GM12878 (cell line): Measurements from ENCODE around the gene ITGB2. TPM values are rescaled to one million over a fixed set of nuclear protein-coding genes. Genes with fewer than 3 reads are reported as not detected.

ENCODE experiments used
- ATAC-seq: fragments of 200-7000 bp; cut with Tn5 transposase; 3 replicates; pipeline ENCODE4 v1.9.1; 2020; ENCODE audit warnings: mild to moderate bottlenecking, moderate library complexity
- BruUV-seq: library from RNA; stranded (reverse); fragments of 400-500 nt; replicated peaks from 2 replicates; lab custom pipeline; 2021; lab: Mats Ljungman, UMichigan
- CTCF ChIA-PET: fragments of 300-600 bp; sonication (Branson Sonifier 250); formaldehyde crosslinking; extraction: SDS; loops from one replicate; lab custom pipeline; 2021; ENCODE audit warnings: inconsistent platforms; lab: Yijun Ruan, JAX
- POLR2A ChIA-PET: fragments of 350-600 bp; formaldehyde crosslinking; extraction: SDS; loops from one replicate; lab custom pipeline; 2021; ENCODE audit warnings: inconsistent platforms; lab: Charles Lee
- RAD21 ChIA-PET: fragments of 300-600 bp; sonication (Branson Sonifier 250); formaldehyde crosslinking; loops from one replicate; lab custom pipeline; 2023; ENCODE audit warnings: antibody characterized with exemption; ENCODE audit not compliant: unreplicated experiment; lab: Charles Lee
- SMC1A ChIA-PET: fragments of 300-600 bp; sonication (Branson Sonifier 250); formaldehyde crosslinking; loops from one replicate; lab custom pipeline; 2023; ENCODE audit not compliant: unreplicated experiment, uncharacterized antibody; lab: Charles Lee
- DNase-seq: peaks from one replicate; pipeline ENCODE4 v3.0.0-alpha.2; 2011; ENCODE audit warnings: low read depth, low spot score
- FAIRE-seq: peaks from 3 replicates; lab custom pipeline; 2011; peaks lifted over from hg19 to GRCh38; lab: Jason Lieb, UNC
- H2AFZ ChIP-seq: 2 replicates; pipeline ENCODE4 v1.6.0; 2011; ENCODE audit warnings: low read depth, low read length, control low read depth; ENCODE audit not compliant: control insufficient read depth
- H3K27ac ChIP-seq: 2 replicates; pipeline ENCODE4 v1.5.1; 2011; ENCODE audit warnings: control low read depth; ENCODE audit not compliant: control insufficient read depth, insufficient read depth
- H3K27me3 ChIP-seq, 2 experiments: replicated peaks in 1 of 2; 2 replicates each; pipeline versions ENCODE4 v1.6.0 to v1.6.1; 2011; ENCODE audit warnings: low read length in 1 of 2; ENCODE audit not compliant: control insufficient read depth in 2 of 2, insufficient read depth in 2 of 2
- H3K36me3 ChIP-seq, 2 experiments: 2 replicates each; pipeline ENCODE4 v1.5.1; 2011; ENCODE audit warnings: low read length in 1 of 2; ENCODE audit not compliant: control insufficient read depth in 2 of 2, insufficient read depth in 2 of 2
- H3K4me1 ChIP-seq: 2 replicates; pipeline ENCODE4 v1.6.1; 2011; ENCODE audit warnings: mild to moderate bottlenecking, low read length, moderate library complexity, mixed read lengths; ENCODE audit not compliant: control insufficient read depth, insufficient read depth
- H3K4me2 ChIP-seq: 2 replicates; pipeline ENCODE4 v1.6.0; 2011; ENCODE audit warnings: control low read depth; ENCODE audit not compliant: control insufficient read depth, insufficient read depth
- H3K4me3 ChIP-seq: fragments of 200-600 bp; sonication (generic); 2 replicates; pipeline ENCODE4 v1.5.1; 2016
- H3K79me2 ChIP-seq: 2 replicates; pipeline ENCODE4 v1.6.0; 2011; ENCODE audit warnings: low read length; ENCODE audit not compliant: control insufficient read depth, insufficient read depth
- H3K9ac ChIP-seq: 2 replicates; pipeline ENCODE4 v1.8.0; 2011; ENCODE audit warnings: low read length, control low read depth, mixed read lengths; ENCODE audit not compliant: control insufficient read depth, insufficient read depth
- H3K9me3 ChIP-seq: replicated peaks from 3 replicates; pipeline ENCODE4 v1.5.1; 2011; ENCODE audit warnings: mild to moderate bottlenecking, low read length; ENCODE audit not compliant: control insufficient read depth, insufficient read depth
- H4K20me1 ChIP-seq: 2 replicates; pipeline ENCODE4 v1.6.0; 2011; ENCODE audit not compliant: control insufficient read depth, insufficient read depth
- CHD4 ChIP-seq: fragments of 200-600 bp; sonication (generic); IDR thresholded peaks from 2 replicates; pipeline ENCODE4 v1.6.1; 2016; ENCODE audit warnings: mild to moderate bottlenecking
- EGR1 ChIP-seq, 2 experiments: IDR thresholded peaks; 1 replicate in 1 of 2; 2 replicates in 1 of 2; pipeline ENCODE4 v1.6.1; 2011 to 2012; ENCODE audit warnings: low read depth in 2 of 2, low read length in 2 of 2, borderline replicate concordance in 1 of 2, mild to moderate bottlenecking in 1 of 2, moderate library complexity in 1 of 2
- ESRRA ChIP-seq: IDR thresholded peaks from 2 replicates; pipeline ENCODE4 v1.6.1; 2012; ENCODE audit warnings: mild to moderate bottlenecking, low read length, improper control_type of control experiment
- EZH2 ChIP-seq: IDR thresholded peaks from 2 replicates; pipeline ENCODE4 v1.6.1; 2012; ENCODE audit warnings: low read depth, mild to moderate bottlenecking, control low read depth, inconsistent platforms, low read length, borderline replicate concordance; ENCODE audit not compliant: control insufficient read depth
- HSF1 ChIP-seq: fragments of 150-350 bp; IDR thresholded peaks from 2 replicates; pipeline ENCODE4 v1.6.1; 2014; ENCODE audit warnings: mild to moderate bottlenecking, low read depth, low read length
- IRF3 ChIP-seq: fragments of 450-650 bp; IDR thresholded peaks from 2 replicates; pipeline ENCODE4 v1.6.1; 2014; ENCODE audit warnings: mild to moderate bottlenecking
- LARP7 ChIP-seq: fragments of 450-650 bp; IDR thresholded peaks from 2 replicates; pipeline ENCODE4 v1.6.1; 2017; ENCODE audit warnings: mild to moderate bottlenecking
- NFYB ChIP-seq: IDR thresholded peaks from 2 replicates; pipeline ENCODE4 v1.6.1; 2011; ENCODE audit warnings: low read depth, mild to moderate bottlenecking, low read length, improper control_type of control experiment, moderate library complexity; ENCODE audit not compliant: insufficient read depth
- POLR2A ChIP-seq: IDR thresholded peaks from 2 replicates; pipeline ENCODE4 v1.6.1; 2011; ENCODE audit warnings: low read depth, mild to moderate bottlenecking, low read length
- STAT1 ChIP-seq: fragments of 450-650 bp; conservative IDR thresholded peaks from 2 replicates; pipeline ENCODE4 v1.6.1; 2014; ENCODE audit warnings: antibody characterized with exemption, mild to moderate bottlenecking
- SUZ12 ChIP-seq: fragments of 200-600 bp; sonication (generic); IDR thresholded peaks from one replicate; pipeline ENCODE4 v1.6.1; 2018; ENCODE audit warnings: antibody characterized with exemption, mild to moderate bottlenecking; ENCODE audit not compliant: unreplicated experiment
- ZNF622 ChIP-seq: fragments of 450-650 bp; IDR thresholded peaks from 2 replicates; pipeline ENCODE4 v1.6.1; 2017; ENCODE audit warnings: mild to moderate bottlenecking, inconsistent platforms
- WGBS: methylation state at CpG from one replicate; pipeline ENCODE4 v1.1.6; 2016; ENCODE audit warnings: low lambda C conversion rate; ENCODE audit not compliant: insufficient replicate concordance, insufficient coverage; ENCODE audit errors: missing lambda C conversion rate; 5-methylcytosine and 5-hydroxymethylcytosine counted together
- in situ Hi-C: fragments of 300-500 bp; cut with MboI; formaldehyde crosslinking; loops from 9 replicates; pipeline ENCODE4 v1.14.3; 2018; ENCODE audit warnings: mixed read lengths
- intact Hi-C: fragments of 100-400 bp; cut with micrococcal nuclease; formaldehyde crosslinking; loops from one replicate; pipeline ENCODE4 v1.14.2; 2022; ENCODE audit not compliant: unreplicated experiment
- polyA plus RNA-seq, 11 experiments: library from polyadenylated mRNA; depleted of rRNA in 4 of 11; unstranded in 6 of 11; stranded (reverse) in 5 of 11; fragments of >200 nt; fragmentation: Nextera tagmentation in 4 of 11; fragmentation: Illumina TruSeq in 1 of 11; extraction: Ambion mirVana in 4 of 11; extraction: Trizol in 1 of 11; gene quantifications; 1 replicate in 1 of 11; 2 replicates in 10 of 11; pipeline versions ENCODE4 v1.2.1 to v1.2.3, GENCODE V29; 2011 to 2016; ENCODE audit warnings: inconsistent platforms in 2 of 11, missing spikeins in 2 of 11, low read depth in 1 of 11
- total RNA-seq, 4 experiments: library from RNA; depleted of rRNA in 3 of 4; stranded (reverse); fragments of >200 nt in 3 of 4; fragmentation: Illumina TruSeq in 1 of 4; extraction: Trizol in 1 of 4; gene quantifications; 2 replicates each; pipeline versions ENCODE4 v1.2.1 to v1.2.3, GENCODE V29; 2013 to 2021

ITGB2 gene
- total and polyA plus RNA-seq, 10 of the 15 experiments (the other 5 are each of a cell fraction or from before 2014, with no cell fraction given), result 8.0 to 172 (median 58.9) TPM

GRCh38 chr21:44847261-44848056 lies 73.2 kb downstream of the ITGB2 start:
- DNase-seq, result no peak
- no peak for ATAC-seq
- no peaks in the 10 kb centered on the region for H3K79me2 ChIP-seq
- ChIA-PET POLR2A (no interaction called here), RAD21 (no interaction called here)
- TF ChIP-seq POLR2A, result 0 out of 2 replicates have a peak, but pooled peaks have one; percentile 42
- TF ChIP-seq CHD4, result no peak
- TF ChIP-seq, all 136 proteins: peak for 1
- no peaks in the 10 kb centered on the region for H3K9me3 ChIP-seq
- ChIA-PET SMC1A (interaction anchor here (0.9 kb wide), 1 partner anchor 28 kb away, joined by 3 read pairs; no protein-coding TSS in a partner anchor), CTCF (interaction anchor here (1.7 kb wide), 1 partner anchor 25 kb away, joined by 5 read pairs; no protein-coding TSS in a partner anchor)
- in situ Hi-C loops, result no loop called here
- no peaks in the 10 kb centered on the region for H4K20me1 ChIP-seq
- WGBS, result 79% methylated on average over 24 of the region's 24 CpGs
- no peaks in the 10 kb centered on the region; the same call in 1 of the 2 replicates for H3K4me1 ChIP-seq
- no peak overlapping the region for H3K27ac ChIP-seq
- no peak overlapping the region for H2AFZ ChIP-seq
- no peak overlapping the region for H3K9ac ChIP-seq
- peaks cover 0 to 12% of the 10 kb centered on the region in 2 experiments; a peak in 2 of 4 replicates for H3K36me3 ChIP-seq
- no peaks in the 10 kb centered on the region; a peak in 2 of 4 replicates for H3K27me3 ChIP-seq
- no TSS peak for BruUV-seq
- H3K4me2 ChIP-seq, result no peak overlapping the region
- no peak overlapping the region for H3K4me3 ChIP-seq
- intact Hi-C loops, result no loop called here
- FAIRE-seq, result no peak

GRCh38 chr21:44846485-44847260 lies 74.0 kb downstream of the ITGB2 start:
- intact Hi-C loops, result no loop called here
- H4K20me1 ChIP-seq, result no peaks in the 10 kb centered on the region
- peak overlapping the region; percentile 61; the same call in 1 of the 2 replicates for H2AFZ ChIP-seq
- H3K9me3 ChIP-seq, result no peaks in the 10 kb centered on the region
- no peaks in the 10 kb centered on the region for H3K79me2 ChIP-seq
- no peak overlapping the region; the same call in 1 of the 2 replicates for H3K9ac ChIP-seq
- H3K4me1 ChIP-seq, result no peaks in the 10 kb centered on the region; the same call in 1 of the 2 replicates
- CTCF ChIA-PET, result interaction anchor here (1.0 to 1.7 kb wide), 4 partner anchors 10 to 95 kb away, joined by 3 to 5 read pairs (median 3); partner anchors contain the start of gene PTTG1IP
- H3K36me3 ChIP-seq, result peaks cover 0 to 12% of the 10 kb centered on the region in 2 experiments; a peak in 2 of 4 replicates
- SMC1A ChIA-PET, result interaction anchor here (0.9 kb wide), 1 partner anchor 35 kb away, joined by 3 read pairs; no protein-coding TSS in a partner anchor
- POLR2A ChIA-PET, result no interaction called here
- BruUV-seq, result no TSS peak
- no peak overlapping the region for H3K27ac ChIP-seq
- 47% methylated on average over 27 of the region's 27 CpGs for WGBS
- DNase-seq, result no peak
- in situ Hi-C loops, result no loop called here
- peak overlapping the region; percentile 79; the same call in 1 of the 2 replicates for H3K4me2 ChIP-seq
- peak; percentile 16 for ATAC-seq
- no peaks in the 10 kb centered on the region; a peak in 2 of 4 replicates for H3K27me3 ChIP-seq
- no peak for FAIRE-seq
- RAD21 ChIA-PET, result no interaction called here
- H3K4me3 ChIP-seq, result 0 out of 2 replicates have a peak overlapping the region, but pooled peaks have one; percentile 47
- TF ChIP-seq HSF1 (no peak), EZH2 (no peak), ESRRA (no peak), LARP7 (no peak), NFYB (no peak), STAT1 (no peak), EGR1 (IDR thresholded peaks at IDR 0.05; ENCODE audit: borderline replicate concordance in 1 of 2, low read depth in 2 of 2, low read length in 2 of 2) (no peak), ZNF622 (no peak), IRF3 (no peak), SUZ12 (no peak)
